ENCODE data around the gene GNAI2.

GRCh38 chr3:50296721-50297383, 60.8 kb downstream of the GNAI2 start:
- TF ChIP-seq FOXM1 (IDR thresholded peaks at IDR 0.05; ENCODE audit: borderline replicate concordance) (no peak), PKNOX1 (IDR thresholded peaks at IDR 0.05) (no peak), ELF4 (IDR thresholded peaks at IDR 0.05) (no peak), TARDBP (IDR thresholded peaks at IDR 0.05) (no peak), SUZ12 (IDR thresholded peaks at IDR 0.05) (no peak)
